Left ventricle myocardium inferior (tissue), 1 donor: ENCODE measurements around the gene MFAP3L. TPM values are rescaled to one million over a fixed set of nuclear protein-coding genes. Genes with fewer than 3 reads are reported as not detected.

Source experiments
- DNase-seq: peaks from one replicate; pipeline ENCODE4 v3.0.0-alpha.2; 2020
- H3K27ac ChIP-seq: fragments of 200-600 bp; replicated peaks from 2 replicates; pipeline ENCODE4 v1.8.0; 2021
- H3K27me3 ChIP-seq: fragments of 200-600 bp; 2 replicates; pipeline ENCODE4 v1.8.0; 2021; ENCODE audit warnings: low read depth
- H3K36me3 ChIP-seq: fragments of 200-600 bp; 2 replicates; pipeline ENCODE4 v1.8.0; 2021
- H3K4me1 ChIP-seq: fragments of 200-600 bp; 2 replicates; pipeline ENCODE4 v1.8.0; 2021
- H3K4me3 ChIP-seq: fragments of 200-600 bp; 2 replicates; pipeline ENCODE4 v1.8.0; 2021; ENCODE audit warnings: mild to moderate bottlenecking, moderate library complexity
- H3K9me3 ChIP-seq: fragments of 200-600 bp; replicated peaks from 2 replicates; pipeline ENCODE4 v1.8.0; 2021
- intact Hi-C: fragments of 100-400 bp; cut with micrococcal nuclease; formaldehyde crosslinking; loops from one replicate; pipeline ENCODE4 v1.11.0; 2022
- total RNA-seq: library from RNA; stranded (reverse); fragmentation: NEBNext Ultra II Directional; extraction: Animal tissue kit (Norgen Biotek cat#: 25700); gene quantifications from one replicate; pipeline ENCODE4 v1.2.1, GENCODE V29; 2021
- TF ChIP-seq, protein P1 (sequence below): fragments of 200-600 bp; IDR thresholded peaks from 2 replicates; pipeline ENCODE4 v1.8.0; 2021; ENCODE audit warnings: antibody characterized with exemption, mild to moderate bottlenecking, borderline replicate concordance
- donor health status: DM: no; HTN: yes; CAD: no; lungs with severe emphysema.

Gene MFAP3L
- total RNA-seq, 1 donor from 2014 or later = 3.1 TPM

DNA sequence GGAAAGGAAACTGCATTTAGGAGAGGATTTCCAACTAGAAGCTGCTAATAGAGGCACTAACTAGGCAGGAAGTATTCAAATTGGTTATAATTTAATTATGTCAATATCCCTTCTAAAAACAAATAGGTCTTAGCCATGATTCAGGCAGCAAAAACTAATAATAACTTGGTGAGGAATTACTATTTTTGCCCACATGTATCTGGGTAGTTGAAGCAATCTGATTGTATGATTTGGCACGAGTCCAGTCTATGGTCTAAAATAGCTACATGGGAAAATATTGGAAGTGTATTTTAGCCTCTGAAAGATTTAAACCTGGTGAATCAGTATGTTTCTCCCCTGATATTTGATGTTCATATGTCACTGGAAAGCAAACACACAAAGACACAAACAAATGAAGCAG is 62.2 kb downstream of the MFAP3L start:
- Histone ChIP-seq H3K9me3 (peaks cover 14% of the 10 kb centered on the region), H3K4me3 (no peak overlapping the region), H3K27ac (no peak overlapping the region), H3K27me3 (no peaks in the 10 kb centered on the region), H3K4me1 (peaks cover 12% of the 10 kb centered on the region), H3K36me3 (no peaks in the 10 kb centered on the region)
- DNase-seq = no peak
- TF ChIP-seq, protein P1, sequence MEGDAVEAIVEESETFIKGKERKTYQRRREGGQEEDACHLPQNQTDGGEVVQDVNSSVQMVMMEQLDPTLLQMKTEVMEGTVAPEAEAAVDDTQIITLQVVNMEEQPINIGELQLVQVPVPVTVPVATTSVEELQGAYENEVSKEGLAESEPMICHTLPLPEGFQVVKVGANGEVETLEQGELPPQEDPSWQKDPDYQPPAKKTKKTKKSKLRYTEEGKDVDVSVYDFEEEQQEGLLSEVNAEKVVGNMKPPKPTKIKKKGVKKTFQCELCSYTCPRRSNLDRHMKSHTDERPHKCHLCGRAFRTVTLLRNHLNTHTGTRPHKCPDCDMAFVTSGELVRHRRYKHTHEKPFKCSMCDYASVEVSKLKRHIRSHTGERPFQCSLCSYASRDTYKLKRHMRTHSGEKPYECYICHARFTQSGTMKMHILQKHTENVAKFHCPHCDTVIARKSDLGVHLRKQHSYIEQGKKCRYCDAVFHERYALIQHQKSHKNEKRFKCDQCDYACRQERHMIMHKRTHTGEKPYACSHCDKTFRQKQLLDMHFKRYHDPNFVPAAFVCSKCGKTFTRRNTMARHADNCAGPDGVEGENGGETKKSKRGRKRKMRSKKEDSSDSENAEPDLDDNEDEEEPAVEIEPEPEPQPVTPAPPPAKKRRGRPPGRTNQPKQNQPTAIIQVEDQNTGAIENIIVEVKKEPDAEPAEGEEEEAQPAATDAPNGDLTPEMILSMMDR = no peak
- intact Hi-C loops = no loop called here

DNA sequence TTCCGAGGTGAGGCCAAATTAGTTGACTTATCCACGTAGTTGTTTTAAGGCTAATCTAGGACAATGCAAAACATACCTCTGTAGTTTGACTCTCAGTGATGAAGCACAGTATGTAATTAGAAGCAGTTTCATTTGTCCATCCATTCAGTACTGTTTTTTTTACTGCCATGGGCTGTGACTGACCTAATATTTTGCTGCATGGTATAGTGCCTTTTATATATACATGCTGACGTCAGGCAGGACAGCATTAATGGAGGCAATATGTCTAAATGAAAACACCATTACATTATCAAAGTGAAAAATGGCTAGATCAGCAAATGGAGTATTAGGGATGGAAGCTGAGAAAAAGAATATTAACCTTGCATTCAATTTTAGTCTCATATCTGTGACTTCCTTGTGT is 66.9 kb downstream of the MFAP3L start:
- peaks cover 9% of the 10 kb centered on the region for H3K27me3 ChIP-seq
- intact Hi-C loops = no loop called here
- TF ChIP-seq, protein P1 = no peak
- no peak for DNase-seq
- no peak overlapping the region for H3K4me3 ChIP-seq
- no peaks in the 10 kb centered on the region for H3K9me3 ChIP-seq
- H3K27ac ChIP-seq = no peak overlapping the region
- no peaks in the 10 kb centered on the region for H3K36me3 ChIP-seq
- peaks cover 9% of the 10 kb centered on the region for H3K4me1 ChIP-seq

DNA sequence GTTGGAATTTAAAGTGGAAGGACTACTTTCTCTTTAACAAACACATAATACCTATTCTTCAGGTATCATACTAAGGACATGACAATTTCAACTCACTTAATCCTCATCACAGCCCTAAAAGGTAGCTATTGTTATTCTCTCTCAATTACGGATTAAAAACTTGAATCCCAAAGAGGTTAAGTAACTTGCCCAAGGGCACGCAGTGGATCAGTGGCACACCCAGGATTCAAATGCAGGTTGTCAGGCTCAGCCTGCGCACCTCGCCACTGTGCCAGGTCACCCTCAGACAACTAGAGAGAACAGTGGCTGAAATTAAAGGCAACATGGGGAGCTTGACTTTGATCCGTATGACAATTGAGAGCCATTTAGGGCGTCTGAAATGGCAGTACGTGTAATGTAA is 67.6 kb downstream of the MFAP3L start:
- Histone ChIP-seq H3K27me3 (peaks cover 9% of the 10 kb centered on the region), H3K36me3 (no peaks in the 10 kb centered on the region), H3K4me1 (peaks cover 2% of the 10 kb centered on the region), H3K4me3 (no peak overlapping the region), H3K9me3 (no peaks in the 10 kb centered on the region), H3K27ac (no peak overlapping the region)
- no peak for DNase-seq
- intact Hi-C loops = no loop called here
- TF ChIP-seq, protein P1 = no peak

DNA sequence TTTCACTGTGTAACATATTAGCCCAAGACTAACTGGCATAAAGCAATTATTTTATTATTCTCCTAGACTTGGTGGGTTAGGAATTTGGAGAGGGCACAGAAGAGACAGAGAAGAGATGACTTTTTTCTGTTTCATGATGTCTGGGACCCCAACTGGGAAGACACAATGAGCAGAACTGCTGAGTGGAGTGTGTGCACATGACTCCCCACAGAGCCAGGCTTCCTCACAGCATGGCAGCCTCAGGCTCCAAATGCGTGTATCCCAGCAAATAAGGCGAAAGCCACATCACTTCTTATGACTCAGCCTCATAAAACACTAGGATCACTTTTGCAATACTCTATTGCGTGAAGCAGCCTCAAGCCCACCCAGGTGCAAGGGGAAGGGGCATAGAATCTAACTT is 68.4 kb downstream of the MFAP3L start:
- no peak for DNase-seq
- Histone ChIP-seq H3K4me1 (no peaks in the 10 kb centered on the region), H3K9me3 (no peaks in the 10 kb centered on the region), H3K27ac (no peak overlapping the region), H3K4me3 (no peak overlapping the region), H3K36me3 (no peaks in the 10 kb centered on the region), H3K27me3 (peaks cover 10% of the 10 kb centered on the region)
- intact Hi-C loops = no loop called here
- TF ChIP-seq, protein P1 = no peak

DNA sequence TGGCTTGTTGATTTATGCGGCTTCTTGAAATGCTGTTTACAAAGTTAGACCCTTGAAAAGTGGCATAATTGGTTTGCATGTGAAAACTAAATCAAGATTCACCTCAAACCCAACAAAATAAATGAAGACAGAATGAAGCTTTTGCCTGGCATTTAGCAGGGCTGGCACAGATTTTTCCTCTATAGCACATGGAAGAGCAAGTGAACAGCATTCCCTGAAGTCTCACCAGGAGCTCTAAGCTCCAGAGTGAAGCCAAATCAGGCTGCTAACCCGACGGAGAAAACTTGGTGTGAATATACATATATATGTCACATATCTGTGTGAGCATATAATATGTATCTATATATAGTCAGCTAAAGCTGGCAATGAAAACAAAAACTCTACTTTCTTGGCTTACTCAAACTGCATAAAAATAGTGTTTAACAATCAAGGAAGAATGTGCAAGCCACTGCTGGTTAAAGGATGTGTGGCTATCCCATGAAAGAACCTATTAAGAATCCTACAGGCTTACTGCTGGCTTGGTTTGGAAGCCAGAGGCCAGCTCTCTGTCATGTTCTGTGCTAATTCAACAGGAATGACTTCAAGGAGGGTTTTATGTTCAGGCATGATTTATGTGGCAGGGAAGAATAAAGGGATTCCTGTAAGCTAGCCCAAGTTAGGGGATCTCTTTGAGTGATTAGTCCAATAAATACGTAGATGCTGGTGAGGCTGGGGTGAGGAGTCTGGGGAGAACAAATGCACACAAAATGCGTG is 69.9 kb downstream of the MFAP3L start:
- intact Hi-C loops = no loop called here
- no peak overlapping the region for H3K4me3 ChIP-seq
- no peak overlapping the region for H3K27ac ChIP-seq
- DNase-seq = no peak
- H3K4me1 ChIP-seq = no peaks in the 10 kb centered on the region
- peaks cover 17% of the 10 kb centered on the region for H3K27me3 ChIP-seq
- TF ChIP-seq, protein P1 = no peak
- no peaks in the 10 kb centered on the region for H3K9me3 ChIP-seq
- no peaks in the 10 kb centered on the region for H3K36me3 ChIP-seq
